Activated CD8-positive, alpha-beta T cell treated with anti-CD3 and anti-CD28 coated beads, Interleukin-2, amount 10 ng/mL, durations not matched to agents 7 days and 5 days (primary cell): ENCODE measurements around the gene GPR161. TPM values are rescaled to one million over a fixed set of nuclear protein-coding genes. Genes with fewer than 3 reads are reported as not detected.
"Not testable (repeated sequence)": the region's sequence is repeated elsewhere in the genome, so short reads cannot be mapped to it uniquely, and the experiment has no call there.

Source experiments
- ATAC-seq: fragments of 150-1000 bp; cut with Tn5 transposase; one replicate; pipeline ENCODE4 v1.10.0; 2021; ENCODE audit warnings: moderate library complexity
- CTCF ChIA-PET: fragments of 350-600 bp; sonication (Branson Sonifier 250); formaldehyde crosslinking; loops from one replicate; lab custom pipeline; 2021; ENCODE audit warnings: antibody characterized with exemption; lab: Charles Lee
- POLR2A ChIA-PET: fragments of 350-600 bp; sonication (Branson Sonifier 250); formaldehyde crosslinking; loops from one replicate; lab custom pipeline; 2021; ENCODE audit warnings: antibody characterized with exemption; lab: Charles Lee
- DNase-seq: peaks from one replicate; pipeline ENCODE4 v3.0.0-alpha.2; 2020
- H3K27ac Mint-ChIP-seq: one replicate; pipeline ENCODE4 v1.8.0; 2021; ENCODE audit warnings: mild to moderate bottlenecking, mixed read lengths
- H3K27me3 Mint-ChIP-seq: one replicate; pipeline ENCODE4 v1.8.0; 2021; ENCODE audit warnings: low read depth, mixed read lengths
- H3K36me3 Mint-ChIP-seq: one replicate; pipeline ENCODE4 v1.8.0; 2021; ENCODE audit warnings: low read depth, mixed read lengths
- H3K4me1 Mint-ChIP-seq: one replicate; pipeline ENCODE4 v1.8.0; 2021; ENCODE audit warnings: low read depth, mixed read lengths
- H3K4me3 Mint-ChIP-seq: one replicate; pipeline ENCODE4 v1.8.0; 2021; ENCODE audit warnings: mild to moderate bottlenecking, mixed read lengths
- H3K9me3 Mint-ChIP-seq: one replicate; pipeline ENCODE4 v1.8.0; 2022; ENCODE audit warnings: mixed read lengths; ENCODE audit not compliant: insufficient read depth
- total RNA-seq, 2 experiments: library from RNA; stranded (reverse); gene quantifications; one replicate each; pipeline ENCODE4 v1.2.3, GENCODE V29; 2021

The GPR161 gene
- total RNA-seq, 2 experiments from 2014 or later: not detected

DNA sequence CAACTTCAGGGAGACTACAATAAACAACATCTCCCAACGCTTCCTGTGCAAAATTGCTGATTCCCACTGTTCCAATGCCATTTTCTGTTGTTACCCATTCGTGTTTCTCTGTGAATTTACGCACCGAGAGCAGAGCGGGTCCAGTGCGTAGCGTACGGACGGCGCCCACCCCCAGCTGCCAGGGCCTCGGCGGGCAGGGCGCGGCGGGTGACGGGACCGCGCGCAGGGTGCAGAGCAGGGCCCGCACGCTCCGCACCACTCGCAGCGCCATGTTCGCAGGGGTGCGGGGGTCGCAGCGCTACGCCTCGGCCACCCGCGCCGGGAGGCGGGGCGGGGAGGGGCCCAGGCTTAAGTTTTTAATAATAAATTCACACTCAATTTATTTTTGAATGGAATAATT is 80.6 kb downstream of the GPR161 start:
- CTCF ChIA-PET, H3K27ac Mint-ChIP-seq: not testable (repeated sequence)
- ATAC-seq: peak; percentile 71

DNA sequence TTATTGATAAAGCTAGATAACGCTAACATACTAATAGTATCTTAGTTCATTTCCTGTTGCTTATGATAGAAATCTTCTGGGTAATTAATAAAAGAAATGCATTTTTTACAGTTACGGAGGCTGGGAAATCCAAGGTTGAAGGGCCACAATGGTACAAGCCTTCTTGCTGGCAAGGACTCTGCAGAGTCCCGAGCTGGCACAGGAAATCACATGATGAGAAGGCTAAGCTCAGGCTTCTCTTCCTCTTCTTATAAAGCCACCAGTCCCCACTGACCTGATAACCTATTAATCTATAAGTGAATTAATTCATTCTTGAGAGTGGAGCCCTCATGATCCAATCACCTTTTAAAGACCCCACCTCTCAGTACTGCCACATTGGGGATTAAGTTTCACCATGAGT is 82.6 kb downstream of the GPR161 start:
- H3K9me3 Mint-ChIP-seq: no peaks in the 10 kb centered on the region
- no peaks in the 10 kb centered on the region for H3K27me3 Mint-ChIP-seq
- no peak for DNase-seq
- H3K4me1 Mint-ChIP-seq: peaks cover 4% of the 10 kb centered on the region
- H3K27ac Mint-ChIP-seq: no peak overlapping the region
- ChIA-PET POLR2A (no interaction called here), CTCF (interaction anchor here (0.9 to 1.6 kb wide), 2 partner anchors 10 to 28 kb away, joined by 3 to 9 read pairs; no protein-coding TSS in a partner anchor)
- no peak overlapping the region for H3K4me3 Mint-ChIP-seq
- peaks cover 9% of the 10 kb centered on the region for H3K36me3 Mint-ChIP-seq
- ATAC-seq: no peak

More for the DNA sequence above, 80.6 kb downstream of the GPR161 start:
- H3K36me3 Mint-ChIP-seq, H3K9me3 Mint-ChIP-seq, POLR2A ChIA-PET, H3K4me1 Mint-ChIP-seq, DNase-seq, H3K4me3 Mint-ChIP-seq, H3K27me3 Mint-ChIP-seq: not testable (repeated sequence)

DNA sequence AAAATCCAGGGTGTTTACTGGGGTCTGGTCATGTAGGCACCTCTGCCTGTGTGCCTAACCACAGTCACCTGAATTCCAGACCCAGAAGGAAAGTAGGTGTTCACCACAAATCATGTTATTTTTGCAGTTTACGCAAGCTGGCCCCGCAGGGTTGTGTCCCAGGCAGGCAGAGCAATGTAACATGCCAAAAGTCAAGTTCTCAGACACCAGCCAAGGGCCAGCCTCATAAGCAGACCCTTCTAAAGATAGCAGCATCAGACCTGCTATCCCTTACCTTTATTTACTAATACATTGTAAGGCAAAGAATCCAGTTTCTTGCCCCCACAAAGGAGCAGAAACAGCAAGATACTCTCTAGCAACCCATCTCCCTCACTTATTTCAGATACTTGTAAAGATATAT is 83.0 kb downstream of the GPR161 start:
- POLR2A ChIA-PET: no interaction called here
- no peak overlapping the region for H3K4me3 Mint-ChIP-seq
- DNase-seq (no peak), ATAC-seq (no peak)
- H3K27ac Mint-ChIP-seq: no peak overlapping the region
- peaks cover 9% of the 10 kb centered on the region for H3K36me3 Mint-ChIP-seq
- no peaks in the 10 kb centered on the region for H3K9me3 Mint-ChIP-seq
- CTCF ChIA-PET: interaction anchor here (1.6 kb wide), 1 partner anchor 28 kb away, joined by 9 read pairs; no protein-coding TSS in a partner anchor
- H3K27me3 Mint-ChIP-seq: no peaks in the 10 kb centered on the region
- H3K4me1 Mint-ChIP-seq: peaks cover 4% of the 10 kb centered on the region

DNA sequence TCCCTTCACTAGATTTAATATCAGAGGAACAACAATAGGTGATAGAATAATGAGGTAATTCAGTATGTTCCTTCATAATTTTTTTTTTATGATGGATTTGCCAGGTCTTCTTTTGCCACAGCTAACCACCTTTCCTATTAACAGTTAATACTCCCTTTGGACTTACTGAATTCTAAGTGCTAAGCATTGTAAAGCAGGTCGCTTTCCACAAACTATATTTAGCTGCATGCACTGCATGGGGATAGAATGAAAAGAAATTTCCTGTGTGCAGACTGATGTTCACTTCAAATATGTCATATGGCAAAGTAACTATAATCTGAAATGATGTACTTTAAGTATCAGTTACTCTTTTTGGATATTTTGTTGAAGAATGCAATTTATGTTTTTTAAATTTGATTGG is 85.8 kb downstream of the GPR161 start:
- ATAC-seq: no peak
- no peaks in the 10 kb centered on the region for H3K9me3 Mint-ChIP-seq
- CTCF ChIA-PET: interaction anchor here (0.6 to 1.8 kb wide), 3 partner anchors 31 to 790 kb away, joined by 3 to 8 read pairs (median 4); no protein-coding TSS in a partner anchor

DNA sequence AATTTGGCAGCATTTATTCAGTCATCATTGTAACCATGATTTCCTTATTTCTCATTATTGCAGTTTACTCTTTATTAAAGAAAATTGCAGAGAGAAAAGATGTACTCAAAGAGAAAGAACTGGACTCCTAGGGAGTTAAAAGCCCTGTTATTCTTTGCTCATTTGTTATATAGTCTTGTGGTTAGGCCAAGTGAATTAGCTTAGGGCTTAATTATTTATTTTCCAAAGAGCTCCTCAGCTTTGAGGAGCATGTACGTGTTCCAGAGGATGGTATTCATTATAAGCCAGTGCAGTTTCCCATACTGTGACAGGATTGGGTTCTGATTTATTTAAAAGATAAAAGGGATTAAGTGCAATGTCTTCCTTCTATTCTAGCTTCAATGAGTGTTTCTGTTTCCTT is 86.4 kb downstream of the GPR161 start:
- no peaks in the 10 kb centered on the region for H3K27me3 Mint-ChIP-seq
- ATAC-seq (no peak), DNase-seq (no peak)
- H3K4me3 Mint-ChIP-seq: no peak overlapping the region
- no peaks in the 10 kb centered on the region for H3K9me3 Mint-ChIP-seq
- ChIA-PET POLR2A (no interaction called here), CTCF (interaction anchor here (0.6 to 1.8 kb wide), 3 partner anchors 32 to 790 kb away, joined by 3 to 8 read pairs (median 4); no protein-coding TSS in a partner anchor)
- peaks cover 4% of the 10 kb centered on the region for H3K4me1 Mint-ChIP-seq
- peaks cover 8% of the 10 kb centered on the region for H3K36me3 Mint-ChIP-seq
- H3K27ac Mint-ChIP-seq: no peak overlapping the region

More for the DNA sequence above, 85.8 kb downstream of the GPR161 start:
- no peaks in the 10 kb centered on the region for H3K27me3 Mint-ChIP-seq
- H3K4me3 Mint-ChIP-seq: no peak overlapping the region
- H3K27ac Mint-ChIP-seq: no peak overlapping the region
- POLR2A ChIA-PET: no interaction called here
- DNase-seq: no peak
- H3K36me3 Mint-ChIP-seq: peaks cover 8% of the 10 kb centered on the region
- H3K4me1 Mint-ChIP-seq: peaks cover 4% of the 10 kb centered on the region

DNA sequence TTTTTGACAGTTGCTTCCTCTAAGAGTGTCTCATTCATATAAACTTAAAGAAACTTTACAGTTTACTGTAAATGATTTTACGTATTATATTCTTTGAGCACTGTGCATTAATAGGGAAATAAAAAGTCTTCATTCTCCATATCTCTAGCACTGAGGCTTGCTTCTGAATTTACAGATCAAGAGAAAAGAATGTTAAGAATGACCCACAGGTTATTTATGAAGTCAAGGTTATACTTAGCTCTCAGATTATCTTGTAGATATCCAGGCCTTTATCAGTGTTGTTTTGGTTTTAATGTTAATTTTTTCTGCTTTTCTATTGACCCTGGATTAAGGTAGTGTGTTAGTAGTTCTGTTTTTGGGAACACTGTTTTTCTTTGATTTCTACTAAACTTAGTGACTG is 91.4 kb downstream of the GPR161 start:
- H3K27ac Mint-ChIP-seq: no peak overlapping the region
- H3K4me3 Mint-ChIP-seq: no peak overlapping the region
- H3K4me1 Mint-ChIP-seq: no peaks in the 10 kb centered on the region
- POLR2A ChIA-PET: no interaction called here
- H3K27me3 Mint-ChIP-seq: no peaks in the 10 kb centered on the region
- no peaks in the 10 kb centered on the region for H3K9me3 Mint-ChIP-seq
- no peak for ATAC-seq
- H3K36me3 Mint-ChIP-seq: peaks cover 25% of the 10 kb centered on the region
- DNase-seq: no peak
- CTCF ChIA-PET: interaction anchor here (1.0 kb wide), 1 partner anchor 100 kb away, joined by 3 read pairs; no protein-coding TSS in a partner anchor

DNA sequence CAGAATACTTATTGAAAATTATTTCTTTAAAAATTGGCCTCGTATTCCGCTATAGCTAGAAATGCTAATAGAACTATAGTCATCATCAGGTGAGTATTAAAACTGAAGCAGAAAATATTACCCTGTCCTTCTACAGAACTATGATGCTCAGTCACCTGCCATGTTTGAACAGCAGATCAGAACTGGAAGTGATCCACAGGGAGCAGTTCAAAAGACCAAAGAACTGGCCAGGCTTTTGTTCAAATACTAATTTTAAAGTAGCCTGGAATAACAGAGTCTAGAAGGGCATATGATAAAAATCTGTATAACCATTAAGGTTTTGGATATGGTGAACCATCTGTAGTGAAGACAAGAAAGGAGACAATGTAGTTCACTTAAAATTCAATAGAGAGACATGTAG is 94.4 kb downstream of the GPR161 start:
- CTCF ChIA-PET: no interaction called here
- no peaks in the 10 kb centered on the region for H3K4me1 Mint-ChIP-seq
- peaks cover 21% of the 10 kb centered on the region for H3K36me3 Mint-ChIP-seq

DNA sequence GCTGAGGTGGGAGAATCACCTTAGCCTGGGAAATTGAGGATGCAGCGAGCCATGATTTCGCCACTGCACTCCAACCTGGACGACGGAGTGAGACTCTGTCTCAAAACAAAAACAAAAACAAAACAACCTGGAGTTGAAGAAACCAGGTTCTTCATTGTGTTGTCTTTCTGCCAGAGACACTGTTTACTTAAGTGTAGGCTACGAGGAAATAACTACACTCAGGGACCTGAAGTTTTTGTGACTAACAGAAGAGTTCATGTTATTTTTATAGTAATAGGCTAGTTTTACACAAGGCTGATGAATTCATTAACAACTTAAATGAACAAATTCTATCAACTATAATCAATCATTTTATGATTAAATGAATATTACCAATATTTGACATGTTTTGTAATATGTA is 101.4 kb downstream of the GPR161 start:
- no peak overlapping the region for H3K4me3 Mint-ChIP-seq
- POLR2A ChIA-PET: no interaction called here
- H3K27ac Mint-ChIP-seq: no peak overlapping the region
- H3K4me1 Mint-ChIP-seq: no peaks in the 10 kb centered on the region
- DNase-seq: no peak
- no peaks in the 10 kb centered on the region for H3K9me3 Mint-ChIP-seq
- no peaks in the 10 kb centered on the region for H3K27me3 Mint-ChIP-seq
- H3K36me3 Mint-ChIP-seq: no peaks in the 10 kb centered on the region
- no peak for ATAC-seq
- CTCF ChIA-PET: no interaction called here

More for the DNA sequence above, 94.4 kb downstream of the GPR161 start:
- POLR2A ChIA-PET: no interaction called here
- no peaks in the 10 kb centered on the region for H3K27me3 Mint-ChIP-seq
- ATAC-seq (no peak), DNase-seq (no peak)
- H3K27ac Mint-ChIP-seq: no peak overlapping the region
- H3K4me3 Mint-ChIP-seq: no peak overlapping the region
- no peaks in the 10 kb centered on the region for H3K9me3 Mint-ChIP-seq

DNA sequence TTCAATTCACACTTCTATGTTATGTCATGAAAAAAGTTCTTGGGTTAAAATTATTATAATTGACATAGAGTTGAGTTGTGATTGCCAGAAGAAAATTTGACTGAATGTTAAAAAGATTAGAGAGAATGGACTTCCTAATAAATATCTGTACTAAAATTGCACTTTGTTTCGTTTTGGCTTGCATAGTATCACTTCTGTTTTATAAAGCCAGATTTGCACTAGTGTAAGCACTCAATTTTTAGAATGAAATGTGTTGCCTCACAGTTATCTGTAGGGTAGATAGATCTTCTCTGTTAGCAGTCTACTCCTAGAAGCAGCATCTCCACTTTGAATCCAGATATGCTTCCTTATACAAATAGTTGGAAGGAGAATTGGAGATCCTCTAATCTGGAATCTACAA is 104.7 kb downstream of the GPR161 start:
- DNase-seq: no peak
- no peak overlapping the region for H3K27ac Mint-ChIP-seq
- no peaks in the 10 kb centered on the region for H3K36me3 Mint-ChIP-seq
- no peaks in the 10 kb centered on the region for H3K27me3 Mint-ChIP-seq
- no peaks in the 10 kb centered on the region for H3K4me1 Mint-ChIP-seq
- no peaks in the 10 kb centered on the region for H3K9me3 Mint-ChIP-seq
- ChIA-PET CTCF (no interaction called here), POLR2A (no interaction called here)
- no peak for ATAC-seq
- H3K4me3 Mint-ChIP-seq: no peak overlapping the region

DNA sequence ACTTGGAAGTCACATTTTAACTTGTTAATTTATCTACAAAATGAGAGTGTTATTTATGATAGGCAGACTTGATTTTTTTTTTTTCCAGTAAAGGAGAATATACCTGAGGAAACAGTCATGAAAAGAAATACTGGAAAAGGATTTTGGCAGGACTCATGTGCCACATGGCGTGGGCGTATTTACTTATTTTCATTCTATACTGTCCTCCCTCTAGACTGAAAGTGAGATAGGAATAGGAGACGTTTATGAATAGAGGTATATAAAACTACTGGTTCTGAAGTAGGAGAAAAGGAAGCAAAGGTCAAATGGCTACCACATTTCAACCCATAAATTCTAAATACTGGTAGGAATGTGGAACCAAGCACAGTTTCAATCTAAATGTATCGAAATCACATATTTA is 105.1 kb downstream of the GPR161 start:
- Mint-ChIP-seq H3K36me3 (no peaks in the 10 kb centered on the region), H3K4me3 (no peak overlapping the region), H3K9me3 (no peaks in the 10 kb centered on the region), H3K27ac (no peak overlapping the region), H3K27me3 (no peaks in the 10 kb centered on the region), H3K4me1 (no peaks in the 10 kb centered on the region)
- POLR2A ChIA-PET: no interaction called here
- no peak for ATAC-seq
- no peak for DNase-seq
- CTCF ChIA-PET: interaction anchor here (0.7 kb wide), 1 partner anchor 51 kb away, joined by 4 read pairs; no protein-coding TSS in a partner anchor

DNA sequence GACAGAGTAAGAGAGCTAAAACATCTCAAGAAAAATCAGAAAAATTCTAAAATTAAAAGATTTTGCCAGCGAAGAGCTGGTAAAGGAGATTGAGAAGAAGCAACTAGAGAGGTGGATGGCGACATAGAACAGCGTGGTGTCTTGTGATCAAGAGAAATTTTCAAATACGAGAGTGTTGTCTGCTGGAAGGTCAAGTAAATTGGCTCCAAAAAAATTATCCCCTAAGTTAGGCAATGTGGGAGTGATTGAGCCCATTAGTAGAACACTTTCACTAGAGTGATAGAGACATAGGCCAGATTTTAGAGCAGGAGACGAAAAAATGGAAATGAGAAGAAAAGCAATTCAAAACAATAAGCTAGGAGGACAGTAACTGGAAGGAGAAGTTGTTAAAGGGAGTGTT is 105.5 kb downstream of the GPR161 start:
- CTCF ChIA-PET: interaction anchor here (0.7 kb wide), 2 partner anchors 25 to 51 kb away, joined by 3 to 4 read pairs; no protein-coding TSS in a partner anchor
- Mint-ChIP-seq H3K27me3 (no peaks in the 10 kb centered on the region), H3K9me3 (no peaks in the 10 kb centered on the region), H3K4me3 (no peak overlapping the region), H3K36me3 (no peaks in the 10 kb centered on the region), H3K27ac (no peak overlapping the region), H3K4me1 (no peaks in the 10 kb centered on the region)
- POLR2A ChIA-PET: no interaction called here
- ATAC-seq: no peak
- no peak for DNase-seq
